Skin epidermis (tissue), 12 donors: Measurements from ENCODE around the gene GFER.

ENCODE experiments used
- H3K27ac ChIP-seq, 21 experiments: fragments of 200-600 bp; sonication (generic) in 11 of 21; one replicate each; pipeline ENCODE4 v1.5.0; 2020; ENCODE audit warnings: mild to moderate bottlenecking in 3 of 21, inconsistent platforms in 2 of 21, moderate library complexity in 2 of 21
- H3K4me3 ChIP-seq, 7 experiments: fragments of 200-600 bp; sonication (generic) in 2 of 7; one replicate each; pipeline ENCODE4 v1.5.0; 2020; ENCODE audit warnings: inconsistent platforms in 2 of 7, mild to moderate bottlenecking in 2 of 7, moderate library complexity in 1 of 7

GFER gene

DNA sequence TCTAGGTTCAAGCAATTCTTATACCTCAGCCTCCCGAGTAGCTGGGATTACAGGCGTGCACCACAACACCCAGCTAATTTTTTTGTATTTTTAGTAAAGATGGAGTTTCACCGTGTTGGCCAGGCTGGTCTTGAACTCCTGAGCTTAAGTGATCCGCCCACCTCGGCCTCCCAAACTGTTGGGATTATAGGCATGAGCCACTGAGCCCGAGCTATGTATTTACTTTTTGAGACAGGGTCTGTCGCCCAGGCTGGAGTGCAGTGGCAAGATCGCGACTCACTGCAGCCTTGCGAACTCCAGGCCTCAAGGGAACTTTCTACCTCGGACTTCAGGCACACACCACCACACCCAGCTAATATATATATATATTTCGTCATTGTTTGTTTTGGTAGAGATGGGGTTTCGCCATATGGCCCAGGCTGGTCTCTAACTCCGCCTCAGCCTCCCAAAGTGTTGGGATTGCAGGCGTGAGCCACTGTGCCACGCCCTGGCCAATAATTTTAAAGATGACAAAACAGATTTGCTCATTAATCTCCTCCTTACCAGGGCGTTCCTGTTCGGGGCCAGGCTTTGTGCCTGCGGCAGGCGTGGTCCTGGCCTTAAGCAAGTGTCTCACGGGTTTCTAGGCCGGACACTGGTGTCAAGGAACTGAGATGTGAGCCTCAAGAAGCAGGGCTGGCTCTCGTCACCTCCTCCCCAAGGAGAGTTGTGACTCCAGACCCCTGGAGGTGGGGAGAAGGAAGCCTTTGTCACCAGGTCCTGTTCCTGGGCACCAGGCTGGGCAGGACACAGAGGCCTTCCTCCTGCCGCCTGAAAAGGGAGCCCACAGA lies 31.3 kb downstream of the GFER start:
- Histone ChIP-seq H3K27ac (peak overlapping the region in 10 of 21 experiments; percentile 22 to 79 (median 50)), H3K4me3 (no peak overlapping the region)

DNA sequence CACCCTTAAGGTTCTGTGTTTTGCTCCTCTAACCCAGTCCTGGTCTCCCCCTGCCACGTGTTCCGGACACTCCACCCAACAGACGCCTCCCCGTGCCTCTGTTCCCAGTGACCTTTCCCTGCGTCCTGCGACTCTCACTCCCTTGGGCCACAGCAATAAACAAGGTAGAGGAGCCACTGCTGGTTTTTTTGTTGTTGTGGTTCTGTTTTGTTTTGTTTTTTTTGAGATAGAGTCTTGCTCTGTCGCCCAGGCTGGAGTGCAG lies 31.9 kb downstream of the GFER start:
- H3K4me3 ChIP-seq = no peak overlapping the region
- peak overlapping the region in 10 of 21 experiments; percentile 22 to 79 (median 50) for H3K27ac ChIP-seq

DNA sequence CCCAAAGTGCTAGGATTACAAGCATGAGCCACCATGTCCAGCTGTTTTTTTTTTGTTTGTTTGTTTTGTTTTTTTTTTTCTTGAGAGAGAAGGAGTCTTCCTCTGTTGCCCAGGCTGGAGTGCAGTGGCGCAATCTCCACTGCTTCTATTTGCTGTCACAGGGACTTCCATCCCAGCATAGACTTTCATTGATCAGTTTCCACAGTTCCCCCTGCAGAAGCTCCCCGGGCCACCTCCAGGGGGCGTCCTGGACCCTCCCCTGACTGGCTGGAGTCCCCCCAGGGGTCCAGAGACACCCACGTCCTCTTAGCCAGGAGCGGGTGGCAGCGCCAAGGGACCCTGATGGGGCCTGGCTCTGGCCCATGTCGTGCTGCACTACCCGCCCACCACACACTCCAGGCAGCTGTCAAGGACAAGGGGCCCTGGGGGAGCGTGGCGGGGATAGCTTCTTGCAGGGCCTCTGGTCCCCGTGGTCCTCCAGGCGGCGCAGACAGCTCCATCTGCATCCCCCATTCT lies 32.5 kb downstream of the GFER start:
- Histone ChIP-seq H3K27ac (peak overlapping the region in 1 of 21 experiments; percentile 79), H3K4me3 (no peak overlapping the region)

DNA sequence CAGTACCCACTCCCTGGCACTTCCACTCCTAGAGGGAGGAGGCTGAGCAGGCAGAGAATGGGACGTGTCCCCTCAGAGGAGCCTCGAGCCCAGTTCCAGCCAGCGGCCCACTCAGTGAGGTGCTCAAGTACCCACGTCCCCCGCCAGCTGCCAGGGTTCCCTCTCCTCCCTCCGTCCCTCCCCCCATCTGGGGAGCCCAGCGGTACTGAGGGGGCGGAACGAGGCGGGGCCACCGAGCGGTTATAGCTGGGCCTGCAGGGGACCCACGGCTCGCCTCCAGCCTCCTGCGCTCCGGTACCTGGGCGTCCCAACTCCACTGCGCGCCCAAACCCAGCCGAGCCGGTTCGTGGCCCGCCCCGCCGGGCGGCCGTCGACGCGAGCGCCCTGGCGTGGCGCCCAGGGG lies 35.5 kb downstream of the GFER start, which contains the start of gene NPW:
Gene NPW (plus strand): TSS at position 268 of the 403 bp plus-strand sequence.
- Histone ChIP-seq H3K4me3 (peak within 1 kb of the TSS in 2 of 7 experiments; percentile 21 to 28), H3K27ac (no peak within 1 kb of the TSS)

DNA sequence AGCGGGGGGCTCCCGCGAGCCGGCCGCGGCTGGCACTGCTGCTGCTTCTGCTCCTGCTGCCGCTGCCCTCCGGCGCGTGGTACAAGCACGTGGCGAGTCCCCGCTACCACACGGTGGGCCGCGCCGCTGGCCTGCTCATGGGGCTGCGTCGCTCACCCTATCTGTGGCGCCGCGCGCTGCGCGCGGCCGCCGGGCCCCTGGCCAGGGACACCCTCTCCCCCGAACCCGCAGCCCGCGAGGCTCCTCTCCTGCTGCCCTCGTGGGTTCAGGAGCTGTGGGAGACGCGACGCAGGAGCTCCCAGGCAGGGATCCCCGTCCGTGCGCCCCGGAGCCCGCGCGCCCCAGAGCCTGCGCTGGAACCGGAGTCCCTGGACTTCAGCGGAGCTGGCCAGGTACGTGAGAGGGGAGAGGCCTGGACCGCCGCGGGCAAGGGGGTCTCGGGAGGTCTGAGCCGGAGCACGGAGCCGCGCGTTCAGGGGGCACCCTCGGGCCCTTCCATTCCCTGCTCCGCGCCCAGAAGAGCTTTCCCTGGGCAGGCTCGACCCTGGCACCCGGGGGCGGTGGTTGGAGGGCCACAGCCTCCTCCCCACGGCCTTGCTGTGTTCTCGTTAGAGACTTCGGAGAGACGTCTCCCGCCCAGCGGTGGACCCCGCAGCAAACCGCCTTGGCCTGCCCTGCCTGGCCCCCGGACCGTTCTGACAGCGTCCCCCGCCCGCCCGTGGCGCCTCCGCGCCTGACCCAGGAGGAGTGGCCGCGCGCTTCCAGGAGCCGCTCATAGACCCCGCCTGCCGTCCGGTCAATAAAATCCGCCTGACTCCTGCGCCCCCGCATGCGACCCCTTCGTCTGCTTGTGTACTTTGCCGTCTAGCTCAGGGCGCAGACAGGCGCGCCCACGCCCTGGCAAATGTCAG lies 36.2 kb downstream of the GFER start:
- peak overlapping the region in 2 of 7 experiments; percentile 21 to 28 for H3K4me3 ChIP-seq

DNA sequence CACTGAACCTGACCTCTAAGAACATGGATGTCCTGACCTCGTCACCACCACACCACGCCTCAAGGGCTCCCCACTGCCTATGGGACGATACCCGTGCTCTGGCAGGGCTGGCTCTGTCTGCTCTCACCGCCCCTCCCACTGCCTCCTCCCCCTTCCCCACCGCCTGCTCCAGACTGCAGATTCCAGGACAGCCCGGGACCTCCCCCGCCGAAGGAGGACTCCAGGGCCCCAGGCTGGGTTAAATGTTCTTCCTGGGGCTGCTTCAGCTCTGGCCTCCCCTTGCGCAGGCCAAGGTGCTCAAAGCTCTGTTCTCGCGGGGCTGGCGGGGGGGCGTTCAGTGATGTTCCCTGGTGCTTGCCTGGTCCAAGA lies 38.7 kb downstream of the GFER start:
- peak overlapping the region in 3 of 21 experiments; percentile 21 to 48 (median 45) for H3K27ac ChIP-seq
- H3K4me3 ChIP-seq = peak overlapping the region in 6 of 7 experiments; percentile 3 to 24 (median 14)

More for the DNA sequence above, 36.2 kb downstream of the GFER start:
- H3K27ac ChIP-seq = no peak overlapping the region

DNA sequence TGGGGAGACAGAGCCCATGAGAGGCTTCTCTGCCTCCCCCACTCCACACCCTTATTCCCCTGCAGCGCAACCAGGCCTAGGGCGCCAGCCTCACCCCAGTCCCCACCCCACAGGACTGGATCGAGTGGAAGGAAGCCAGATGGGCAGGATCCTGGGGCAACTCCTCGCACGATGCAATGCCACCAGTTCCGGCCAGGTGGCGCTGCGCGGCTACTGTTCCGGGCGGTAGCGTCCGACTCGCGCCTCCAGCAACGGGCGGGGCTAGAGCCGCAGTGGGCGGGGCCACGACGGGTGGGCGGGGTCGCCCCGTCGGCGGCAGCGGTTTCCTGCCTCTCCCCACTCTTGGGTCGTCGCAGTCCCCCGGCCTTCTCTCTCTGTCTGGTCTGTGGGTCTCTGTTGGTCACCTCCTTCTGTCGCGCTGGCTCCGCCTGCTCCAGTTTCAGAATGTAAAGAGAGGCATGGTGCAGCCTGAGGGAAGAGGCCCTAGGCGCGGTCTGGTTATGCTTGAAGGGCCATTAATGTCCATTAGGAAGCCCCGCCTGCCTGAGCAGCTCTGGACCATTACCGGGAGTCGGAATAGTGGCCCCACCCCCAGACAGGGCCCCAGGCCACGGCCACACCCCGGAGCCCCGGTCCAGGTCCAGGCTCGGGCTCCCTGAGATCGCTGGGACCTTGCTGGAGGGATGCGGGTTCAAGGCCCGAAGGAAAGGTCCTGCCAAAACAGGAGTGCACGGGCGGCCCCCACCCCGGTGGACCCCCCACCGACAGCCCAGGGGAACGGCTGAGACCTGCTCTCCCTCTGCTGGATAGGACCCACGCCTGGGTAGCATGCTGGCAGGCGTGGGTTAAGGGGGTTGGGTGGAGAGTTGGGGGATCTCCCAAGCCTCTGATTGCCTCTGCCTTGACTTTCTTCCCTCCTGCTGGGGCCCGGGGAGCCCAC lies 39.4 kb downstream of the GFER start:
- Histone ChIP-seq H3K27ac (peak overlapping the region in 17 of 21 experiments; percentile 21 to 85 (median 59)), H3K4me3 (peak overlapping the region in 6 of 7 experiments; percentile 3 to 24 (median 14))

DNA sequence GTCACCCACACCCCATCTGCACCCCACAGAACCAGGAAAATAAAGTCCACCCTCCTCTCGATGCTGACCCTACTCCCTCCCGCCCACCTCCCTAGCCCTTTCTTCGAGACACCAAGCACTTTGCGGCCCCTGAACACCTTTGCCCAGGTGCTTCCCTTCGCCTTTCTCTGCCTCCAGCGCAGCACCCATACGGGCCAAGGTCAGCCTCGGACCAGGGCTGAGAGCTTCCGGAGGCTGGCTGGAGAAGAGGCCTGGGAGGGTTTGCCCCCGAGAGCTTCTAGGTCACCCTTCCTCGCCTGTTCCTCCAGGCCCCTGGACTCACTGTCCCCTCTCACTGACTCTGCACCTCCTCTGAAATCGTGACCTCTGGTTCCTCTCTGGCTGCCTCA lies 40.0 kb downstream of the GFER start:
- Histone ChIP-seq H3K27ac (peak overlapping the region in 13 of 21 experiments; percentile 22 to 85 (median 59)), H3K4me3 (no peak overlapping the region)

DNA sequence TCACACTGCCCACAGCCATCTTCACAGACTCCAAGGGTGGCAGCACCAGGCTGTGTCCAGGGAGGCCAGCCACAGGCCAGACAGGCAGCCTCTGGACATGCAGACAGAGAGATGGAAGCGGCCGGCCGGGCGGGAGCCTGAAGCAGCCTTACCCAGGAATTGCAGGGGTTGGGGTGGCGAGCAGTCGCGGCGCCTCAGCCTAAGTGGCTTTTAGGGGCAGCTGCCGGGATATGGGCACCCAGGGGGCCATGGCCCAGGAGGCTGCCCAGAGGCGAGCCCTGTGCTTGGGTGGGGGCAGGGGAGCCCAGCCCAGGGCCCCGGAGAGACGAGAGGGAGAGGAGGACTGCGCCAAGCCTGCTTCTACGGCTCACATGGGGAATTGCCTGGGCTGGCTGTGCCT lies 41.3 kb downstream of the GFER start:
- no peak overlapping the region for H3K27ac ChIP-seq

DNA sequence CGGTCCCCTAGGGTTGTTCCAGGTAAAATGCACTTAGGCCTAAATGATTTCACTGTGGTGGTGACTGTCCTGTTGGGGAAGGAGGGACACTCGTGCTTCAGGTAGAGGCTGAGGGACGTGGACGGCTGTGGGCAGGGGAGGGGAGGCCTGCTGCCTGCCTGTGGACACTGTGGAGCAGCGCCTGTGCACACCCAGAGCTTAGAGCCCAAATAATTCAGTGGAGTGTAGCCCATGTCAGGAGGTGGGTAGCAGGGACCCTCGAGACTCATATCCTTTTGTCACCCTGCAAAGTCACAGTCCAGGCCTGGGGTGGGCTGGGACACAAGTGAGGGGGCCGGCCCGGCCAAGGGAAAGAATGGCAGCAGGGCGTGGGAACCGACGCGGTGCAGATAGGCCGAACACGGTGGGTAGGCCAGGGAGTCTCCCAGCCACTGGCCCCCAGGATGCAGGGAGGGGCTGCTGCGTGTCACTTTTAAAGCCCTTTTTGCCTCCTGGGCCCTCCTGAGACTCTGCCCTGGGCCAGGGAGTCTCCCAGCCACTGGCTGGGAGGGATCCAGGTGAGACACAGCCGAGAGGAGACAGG lies 42.0 kb downstream of the GFER start:
- Histone ChIP-seq H3K27ac (peak overlapping the region in 7 of 21 experiments; percentile 6 to 66 (median 37)), H3K4me3 (peak overlapping the region in 5 of 7 experiments; percentile 9 to 69 (median 54))

More for the DNA sequence above, 41.3 kb downstream of the GFER start:
- no peak overlapping the region for H3K4me3 ChIP-seq

DNA sequence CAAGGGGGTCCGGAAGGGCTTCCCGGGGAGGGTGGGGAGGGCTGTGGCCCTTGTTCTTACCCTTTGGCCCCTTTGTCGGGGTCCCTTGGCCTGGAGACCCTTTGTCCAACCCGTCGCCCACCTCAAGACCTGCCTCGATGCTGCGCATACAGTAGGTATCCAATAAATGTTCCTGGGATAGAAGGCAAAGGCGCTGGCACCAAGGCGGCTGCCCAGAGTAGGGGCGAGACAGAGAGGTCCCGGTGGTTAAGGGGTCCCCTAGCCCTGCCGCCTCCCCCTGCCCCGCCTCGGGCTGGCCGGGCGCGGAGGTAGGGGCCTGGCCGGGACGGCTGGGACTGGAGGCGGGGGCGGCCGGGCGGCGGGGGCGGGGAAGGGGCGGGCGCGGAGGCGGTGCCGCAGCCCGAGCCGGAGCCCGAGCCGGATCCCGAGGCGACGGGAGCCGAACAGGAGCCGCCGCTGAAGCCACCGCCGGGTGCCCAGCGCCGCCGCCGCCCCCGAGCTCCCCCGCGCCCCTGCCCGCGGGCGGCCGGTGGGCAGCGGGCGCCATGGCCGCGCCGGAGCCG lies 42.5 kb downstream of the GFER start, which contains the start of gene NHERF2:
Gene NHERF2 (plus strand): TSS at position 442 of the 563 bp plus-strand sequence. CDS start 104 bp downstream, at position 546.
- H3K27ac ChIP-seq = peak within 1 kb of the TSS in 16 of 21 experiments; percentile 17 to 79 (median 65)
- H3K4me3 ChIP-seq = peak within 1 kb of the TSS; percentile 52 to 69 (median 56)

DNA sequence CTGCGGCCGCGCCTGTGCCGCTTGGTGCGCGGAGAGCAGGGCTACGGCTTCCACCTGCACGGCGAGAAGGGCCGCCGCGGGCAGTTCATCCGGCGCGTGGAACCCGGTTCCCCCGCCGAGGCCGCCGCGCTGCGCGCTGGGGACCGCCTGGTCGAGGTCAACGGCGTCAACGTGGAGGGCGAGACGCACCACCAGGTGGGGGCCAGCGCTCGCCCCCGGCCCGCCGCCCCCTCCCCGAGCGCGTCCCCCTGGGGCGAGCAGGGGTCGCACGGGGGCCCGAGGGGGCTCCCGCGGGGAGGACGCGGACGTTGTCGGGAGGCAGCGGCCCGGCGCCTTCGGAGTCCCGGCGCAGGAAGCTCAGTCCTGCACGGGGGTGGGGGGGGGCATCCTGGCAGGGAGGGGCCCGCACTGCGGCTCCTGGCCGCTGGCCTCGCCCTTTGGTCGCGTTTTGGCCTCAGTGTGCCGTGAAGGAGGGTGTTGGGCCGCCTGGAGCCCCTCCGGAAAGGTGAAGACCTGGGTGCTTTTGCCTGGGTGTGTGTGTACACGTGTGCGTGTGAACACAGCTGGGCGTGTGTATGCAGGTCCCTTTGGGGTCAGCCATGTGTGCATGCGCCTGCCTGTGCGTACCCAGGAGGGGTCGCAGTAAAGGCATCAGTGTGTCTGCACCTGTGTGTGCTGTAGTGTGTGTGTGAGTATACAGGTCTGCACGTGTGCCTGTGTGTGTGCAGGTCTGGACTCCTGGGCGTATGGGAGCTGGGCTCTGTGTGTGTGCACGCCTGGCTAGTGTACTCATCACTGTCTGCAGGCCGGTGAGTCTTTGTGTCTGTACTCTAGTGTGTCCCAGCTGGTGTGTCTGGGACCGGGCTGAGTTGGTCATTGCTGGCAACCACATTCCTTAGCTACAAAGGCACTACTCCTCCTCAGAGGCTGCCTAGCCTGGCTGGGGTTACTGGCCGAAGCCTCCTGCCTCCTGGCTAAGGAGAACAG lies 43.3 kb downstream of the GFER start:
- Histone ChIP-seq H3K27ac (peak overlapping the region in 16 of 21 experiments; percentile 17 to 79 (median 63)), H3K4me3 (peak overlapping the region; percentile 52 to 69 (median 56))

DNA sequence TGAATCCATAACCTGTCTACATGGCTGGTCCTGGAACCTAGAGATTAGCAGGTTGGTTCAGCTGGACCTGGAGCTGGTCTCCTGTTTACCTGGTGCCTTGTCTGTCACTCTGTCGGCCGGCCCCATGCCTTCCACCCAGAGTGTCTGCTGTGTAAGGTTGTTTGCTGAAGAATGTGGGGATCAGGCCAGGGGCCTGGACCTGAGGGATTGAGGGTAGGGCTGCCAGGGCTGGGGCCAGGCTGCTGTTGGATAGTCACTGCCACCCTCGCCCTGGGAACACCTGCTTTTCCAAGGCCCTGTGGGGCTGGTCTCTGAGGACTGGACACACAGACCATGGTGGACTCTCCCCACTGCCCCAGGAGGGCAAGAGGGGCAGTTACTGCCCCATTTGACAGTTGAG lies 44.2 kb downstream of the GFER start:
- peak overlapping the region in 5 of 7 experiments; percentile 52 to 69 (median 58) for H3K4me3 ChIP-seq
- H3K27ac ChIP-seq = peak overlapping the region in 2 of 21 experiments; percentile 17 to 35

DNA sequence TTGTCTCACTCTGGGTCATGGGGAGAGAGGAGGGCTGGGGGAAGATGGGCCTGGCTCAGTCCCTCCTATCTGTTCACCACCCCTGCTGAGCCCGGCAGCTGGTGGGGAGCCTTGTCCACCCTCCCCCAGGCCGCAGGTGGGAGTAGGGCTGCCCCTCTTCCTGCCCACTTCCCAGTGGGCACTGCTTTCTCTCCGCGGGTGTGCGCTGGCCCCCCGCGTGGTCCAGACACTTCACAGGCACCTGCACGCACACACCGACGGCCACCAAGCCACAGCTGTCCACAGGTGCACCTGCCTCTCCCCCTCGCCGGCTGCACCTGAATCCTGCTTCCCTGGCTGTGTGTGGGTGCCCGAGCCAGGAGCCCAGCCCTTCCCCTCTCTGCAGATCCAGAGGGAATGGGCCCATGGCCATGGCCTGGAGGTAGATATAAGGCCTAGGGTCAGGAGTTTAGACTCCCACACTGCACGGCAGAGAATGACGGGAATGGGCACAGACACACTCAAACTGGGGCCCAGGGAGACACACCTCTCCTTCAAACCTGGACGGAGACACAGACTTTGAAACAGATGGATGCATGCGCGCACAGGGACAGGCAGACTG lies 44.7 kb downstream of the GFER start:
- Histone ChIP-seq H3K4me3 (peak overlapping the region in 1 of 7 experiments; percentile 69), H3K27ac (no peak overlapping the region)

DNA sequence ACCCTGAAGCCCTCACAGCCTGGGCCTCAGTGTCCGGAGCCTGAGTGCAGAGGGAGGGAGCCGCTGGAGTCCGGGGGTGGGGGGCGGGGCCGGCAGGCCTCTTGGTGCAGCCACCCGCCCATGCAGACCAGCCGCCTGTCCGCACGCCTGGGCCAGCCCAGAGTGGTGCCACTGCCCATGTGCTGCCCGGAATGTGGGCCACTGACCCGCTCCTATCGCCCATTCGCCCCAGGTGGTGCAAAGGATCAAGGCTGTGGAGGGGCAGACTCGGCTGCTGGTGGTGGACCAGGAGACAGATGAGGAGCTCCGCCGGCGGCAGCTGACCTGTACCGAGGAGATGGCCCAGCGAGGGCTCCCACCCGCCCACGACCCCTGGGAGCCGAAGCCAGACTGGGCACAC lies 45.4 kb downstream of the GFER start:
- no peak overlapping the region for H3K4me3 ChIP-seq
- no peak overlapping the region for H3K27ac ChIP-seq

DNA sequence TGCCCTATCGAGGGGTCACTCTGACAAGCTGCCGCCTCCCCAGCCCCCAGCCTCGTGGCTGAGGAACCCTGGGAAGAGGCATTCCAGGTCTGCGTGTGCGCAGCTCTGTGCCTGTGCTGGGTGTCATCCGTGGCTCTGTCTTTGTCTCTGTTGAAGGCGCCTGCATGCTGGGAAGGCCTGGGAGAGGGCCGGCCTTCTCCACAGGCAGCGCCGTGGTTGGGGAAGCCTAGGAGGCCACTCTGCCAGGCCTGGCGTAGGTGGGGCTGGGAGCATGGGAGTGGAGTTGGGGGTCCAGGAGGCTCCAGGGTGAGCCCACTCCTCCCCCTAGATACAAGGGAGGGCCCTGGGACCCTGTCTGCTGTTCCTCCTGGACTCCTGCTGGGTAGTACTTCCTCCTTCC lies 46.0 kb downstream of the GFER start:
- H3K4me3 ChIP-seq = no peak overlapping the region
- peak overlapping the region in 4 of 21 experiments; percentile 8 to 45 (median 17) for H3K27ac ChIP-seq
